ENCODE measurements around the gene MAPKAPK5. TPM values are rescaled to one million over a fixed set of nuclear protein-coding genes. Genes with fewer than 3 reads are reported as not detected.

The MAPKAPK5 gene
- total RNA-seq, 1 experiment from 2014 or later, result 85.7 TPM

DNA sequence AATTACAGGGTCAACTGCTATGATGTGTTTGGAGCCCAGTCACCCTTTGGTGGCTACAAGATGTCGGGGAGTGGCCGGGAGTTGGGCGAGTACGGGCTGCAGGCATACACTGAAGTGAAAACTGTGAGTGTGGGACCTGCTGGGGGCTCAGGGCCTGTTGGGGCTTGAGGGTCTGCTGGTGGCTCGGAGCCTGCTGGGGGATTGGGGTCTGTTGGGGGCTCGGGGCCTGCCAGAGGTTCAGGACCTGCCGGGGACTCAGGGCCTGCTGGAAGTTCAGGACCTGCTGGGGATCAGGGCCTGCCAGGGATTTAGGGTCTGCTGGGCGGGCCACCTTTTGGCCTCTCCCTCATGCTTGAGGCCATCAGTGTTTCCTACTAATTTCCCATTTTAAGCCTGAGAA lies 38.2 kb upstream of the MAPKAPK5 start:
- H3K36me3 Mint-ChIP-seq (ENCODE audit: insufficient read depth in 1 of 3, low read depth in 3 of 3), result peaks cover 23 to 42% (median 28%) of the 10 kb centered on the region in 3 experiments
- Histone ChIP-seq H2BK12ac (ENCODE audit: insufficient read length, low read depth, low read length) (no peak overlapping the region), H2BK5ac (ENCODE audit: insufficient read length, low read length) (no peak overlapping the region), H3K4me1 (ENCODE audit: insufficient read depth, low read length) (no peaks in the 10 kb centered on the region), H4K8ac (replicated peaks; ENCODE audit: insufficient read length, low read depth, low read length) (no peak overlapping the region), H3K27ac (ENCODE audit: insufficient read length, low read depth, low read length) (no peak overlapping the region), H2AFZ (ENCODE audit: low read length) (no peak overlapping the region), H3K27me3 (ENCODE audit: insufficient read depth, low read length) (no peaks in the 10 kb centered on the region), H3K9ac (ENCODE audit: extremely low read depth, insufficient read length, low read length) (no peak overlapping the region), H3K14ac (ENCODE audit: insufficient read depth, low read length) (no peak overlapping the region), H3K23me2 (ENCODE audit: insufficient read length, low read depth, low read length, poor library complexity, severe bottlenecking) (no peaks in the 10 kb centered on the region), H3K4ac (ENCODE audit: low read depth, low read length) (no peak overlapping the region), H2BK20ac (ENCODE audit: low read depth, low read length, poor library complexity, severe bottlenecking) (no peak overlapping the region), H3K79me2 (ENCODE audit: insufficient read depth, low read length) (no peaks in the 10 kb centered on the region), H3K4me2 (ENCODE audit: insufficient read depth, insufficient read length, low read length) (no peak overlapping the region), H4K91ac (ENCODE audit: insufficient read length, low read depth, low read length) (no peak overlapping the region), H4K5ac (ENCODE audit: insufficient read length, low read depth, low read length) (no peak overlapping the region), H3K18ac (ENCODE audit: insufficient read length, low read depth, low read length) (no peak overlapping the region), H2AK5ac (ENCODE audit: insufficient read length, low read length) (no peak overlapping the region), H3K56ac (ENCODE audit: insufficient read length, low read depth, low read length) (no peak overlapping the region), H2BK15ac (ENCODE audit: low read depth, low read length) (no peak overlapping the region), H3K79me1 (ENCODE audit: insufficient read depth, low read depth, low read length, poor library complexity, severe bottlenecking) (no peaks in the 10 kb centered on the region), H2BK120ac (ENCODE audit: low read depth, low read length, poor library complexity, severe bottlenecking) (no peak overlapping the region), H4K20me1 (ENCODE audit: control insufficient read depth, insufficient read depth, insufficient read length) (no peaks in the 10 kb centered on the region), H3T11ph (ENCODE audit: low read length) (no peak overlapping the region), H3K9me3 (ENCODE audit: control insufficient read depth, low read depth, low read length) (no peaks in the 10 kb centered on the region), H3K23ac (ENCODE audit: insufficient read length, low read depth, low read length) (no peak overlapping the region)
- no peak for DNase-seq
- no peaks in the 10 kb centered on the region for H3K4me1 Mint-ChIP-seq
- no peaks in the 10 kb centered on the region; a peak in 1 of 5 replicates for H3K9me3 Mint-ChIP-seq
- no CpG with 5 or more reads among the region's 8 CpGs for WGBS (ENCODE audit: extremely low coverage, insufficient read length, low lambda C conversion rate)
- no peak overlapping the region for H3K4me3 Mint-ChIP-seq
- no peak overlapping the region; a peak in 1 of 7 replicates for H3K27ac Mint-ChIP-seq
- TF ChIP-seq, protein P1, sequence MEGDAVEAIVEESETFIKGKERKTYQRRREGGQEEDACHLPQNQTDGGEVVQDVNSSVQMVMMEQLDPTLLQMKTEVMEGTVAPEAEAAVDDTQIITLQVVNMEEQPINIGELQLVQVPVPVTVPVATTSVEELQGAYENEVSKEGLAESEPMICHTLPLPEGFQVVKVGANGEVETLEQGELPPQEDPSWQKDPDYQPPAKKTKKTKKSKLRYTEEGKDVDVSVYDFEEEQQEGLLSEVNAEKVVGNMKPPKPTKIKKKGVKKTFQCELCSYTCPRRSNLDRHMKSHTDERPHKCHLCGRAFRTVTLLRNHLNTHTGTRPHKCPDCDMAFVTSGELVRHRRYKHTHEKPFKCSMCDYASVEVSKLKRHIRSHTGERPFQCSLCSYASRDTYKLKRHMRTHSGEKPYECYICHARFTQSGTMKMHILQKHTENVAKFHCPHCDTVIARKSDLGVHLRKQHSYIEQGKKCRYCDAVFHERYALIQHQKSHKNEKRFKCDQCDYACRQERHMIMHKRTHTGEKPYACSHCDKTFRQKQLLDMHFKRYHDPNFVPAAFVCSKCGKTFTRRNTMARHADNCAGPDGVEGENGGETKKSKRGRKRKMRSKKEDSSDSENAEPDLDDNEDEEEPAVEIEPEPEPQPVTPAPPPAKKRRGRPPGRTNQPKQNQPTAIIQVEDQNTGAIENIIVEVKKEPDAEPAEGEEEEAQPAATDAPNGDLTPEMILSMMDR (conservative IDR thresholded peaks at IDR 0.05), result no peak
- H3K27me3 Mint-ChIP-seq (ENCODE audit: low read depth), result no peaks in the 10 kb centered on the region

Data from H9 (cell line).